OCI-LY3 (cell line): Measurements from ENCODE around the gene JPH3.

ENCODE experiments used
- H2AFZ ChIP-seq: fragments of 200-600, 300-600 bp; shearing (Covaris generic); 2 replicates; pipeline ENCODE4 v1.6.0; 2014; ENCODE audit warnings: antibody characterized with exemption, low read depth, low read length
- H3K27ac ChIP-seq: fragments of 200-600, 300-600 bp; sonication (generic); 2 replicates; pipeline ENCODE4 v1.5.1; 2014; ENCODE audit warnings: mild to moderate bottlenecking, low read length, moderate library complexity, mixed read lengths
- H3K27me3 ChIP-seq: fragments of 200-600, 300-600 bp; sonication (generic); 2 replicates; pipeline ENCODE4 v1.6.1; 2014; ENCODE audit warnings: low read depth, low read length, mixed read lengths
- H3K36me3 ChIP-seq: fragments of 200-600, 300-600 bp; sonication (generic); replicated peaks from 2 replicates; pipeline ENCODE3; 2014; ENCODE audit warnings: low read depth, low read length, mixed read lengths
- H3K4me1 ChIP-seq: fragments of 300-600, 200-600 bp; sonication (generic); 2 replicates; pipeline ENCODE4 v1.6.1; 2014; ENCODE audit warnings: low read length, mixed read lengths
- H3K4me2 ChIP-seq: fragments of 200-600, 300-600 bp; sonication (generic); 2 replicates; pipeline ENCODE4 v1.6.1; 2014; ENCODE audit warnings: low read length, mixed read lengths
- H3K4me3 ChIP-seq: fragments of 300-600, 200-600 bp; sonication (generic); 2 replicates; pipeline ENCODE4 v1.5.1; 2014; ENCODE audit warnings: antibody characterized with exemption, mild to moderate bottlenecking, low read length, moderate library complexity
- H3K79me2 ChIP-seq: fragments of 300-600, 200-600 bp; shearing (Covaris generic); 2 replicates; pipeline ENCODE4 v1.6.1; 2014; ENCODE audit warnings: mild to moderate bottlenecking, low read length, mixed read lengths
- H3K9ac ChIP-seq: fragments of 300-600, 200-600 bp; shearing (Covaris generic); 2 replicates; pipeline ENCODE4 v1.6.0; 2014; ENCODE audit warnings: mild to moderate bottlenecking, low read length, moderate library complexity
- H3K9me3 ChIP-seq: fragments of 200-600, 300-600 bp; shearing (Covaris generic); 2 replicates; pipeline ENCODE4 v1.6.1; 2014; ENCODE audit warnings: low read length, mixed read lengths; ENCODE audit not compliant: insufficient read depth
- H4K20me1 ChIP-seq: fragments of 200-600, 300-600 bp; sonication (generic); 2 replicates; pipeline ENCODE4 v1.6.1; 2016; ENCODE audit warnings: low read length, mixed read lengths; ENCODE audit not compliant: insufficient read depth
- EZH2phosphoT487 ChIP-seq: fragments of 200-600 bp; shearing (Covaris generic); IDR thresholded peaks from 2 replicates; pipeline ENCODE4 v1.6.1; 2018; ENCODE audit warnings: antibody characterized with exemption, mixed run types, low read depth
- TF ChIP-seq, protein P1 (sequence below): fragments of 200-600, 300-600 bp; sonication (generic); IDR thresholded peaks from 2 replicates; pipeline ENCODE4 v1.5.1; 2014; ENCODE audit warnings: antibody characterized with exemption, low read length, low read depth

Gene JPH3

DNA sequence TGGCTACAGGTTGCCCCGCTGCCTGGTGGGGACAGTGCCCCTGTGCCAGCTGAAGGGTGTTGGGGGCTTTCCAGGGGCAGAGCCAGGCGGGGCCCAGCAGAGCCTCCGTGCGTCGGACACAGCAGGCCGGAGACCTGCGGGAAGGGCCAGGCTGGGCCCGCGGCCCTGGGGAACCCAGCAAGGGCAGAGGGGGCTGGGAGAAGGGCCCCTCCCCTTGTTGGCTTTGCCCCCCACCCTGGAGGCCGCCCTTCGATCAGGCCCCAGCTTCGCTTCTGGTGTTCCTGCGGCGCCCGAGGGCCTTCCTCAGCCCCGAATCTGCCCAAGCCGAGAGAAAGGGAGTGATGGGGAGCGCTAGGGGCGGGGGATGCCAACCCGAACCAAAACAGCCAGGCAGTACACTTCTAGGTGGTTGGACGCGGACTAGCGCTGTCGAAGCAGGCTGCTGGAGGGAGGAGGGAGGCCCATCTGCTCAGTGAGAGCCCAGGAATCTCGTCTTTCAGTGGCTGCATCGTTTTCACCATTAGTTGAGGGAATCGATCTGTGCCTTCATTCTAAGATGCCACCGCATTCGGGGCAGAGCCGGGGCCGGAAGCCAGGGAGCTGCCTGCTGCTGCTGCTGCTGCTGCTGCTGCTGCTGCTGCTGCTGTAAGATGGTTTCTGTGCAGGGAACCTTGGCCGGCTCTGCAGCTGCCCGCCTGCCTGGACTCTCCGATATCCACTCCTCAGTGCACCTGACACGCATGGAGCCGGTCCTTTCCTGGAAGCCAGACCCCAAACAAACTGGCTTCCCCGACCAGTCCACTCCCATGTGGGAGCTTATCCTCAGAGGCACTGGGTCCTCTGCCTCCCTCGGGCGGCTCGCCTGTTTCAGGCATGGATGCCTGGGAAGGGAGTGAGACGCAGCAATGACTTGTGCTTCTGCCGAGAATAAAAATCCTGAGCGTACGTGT is 1.7 kb downstream of the JPH3 start:
- Histone ChIP-seq H3K9ac (no peak overlapping the region), H3K4me2 (no peak overlapping the region), H3K4me3 (no peak overlapping the region), H3K36me3 (no peaks in the 10 kb centered on the region), H3K27ac (no peak overlapping the region), H3K79me2 (no peaks in the 10 kb centered on the region), H3K4me1 (no peaks in the 10 kb centered on the region), H4K20me1 (peaks cover 3% of the 10 kb centered on the region; the same call in 1 of the 2 replicates), H3K27me3 (peaks cover 7% of the 10 kb centered on the region; the same call in 1 of the 2 replicates), H3K9me3 (no peaks in the 10 kb centered on the region), H2AFZ (no peak overlapping the region)
- TF ChIP-seq, protein P1, sequence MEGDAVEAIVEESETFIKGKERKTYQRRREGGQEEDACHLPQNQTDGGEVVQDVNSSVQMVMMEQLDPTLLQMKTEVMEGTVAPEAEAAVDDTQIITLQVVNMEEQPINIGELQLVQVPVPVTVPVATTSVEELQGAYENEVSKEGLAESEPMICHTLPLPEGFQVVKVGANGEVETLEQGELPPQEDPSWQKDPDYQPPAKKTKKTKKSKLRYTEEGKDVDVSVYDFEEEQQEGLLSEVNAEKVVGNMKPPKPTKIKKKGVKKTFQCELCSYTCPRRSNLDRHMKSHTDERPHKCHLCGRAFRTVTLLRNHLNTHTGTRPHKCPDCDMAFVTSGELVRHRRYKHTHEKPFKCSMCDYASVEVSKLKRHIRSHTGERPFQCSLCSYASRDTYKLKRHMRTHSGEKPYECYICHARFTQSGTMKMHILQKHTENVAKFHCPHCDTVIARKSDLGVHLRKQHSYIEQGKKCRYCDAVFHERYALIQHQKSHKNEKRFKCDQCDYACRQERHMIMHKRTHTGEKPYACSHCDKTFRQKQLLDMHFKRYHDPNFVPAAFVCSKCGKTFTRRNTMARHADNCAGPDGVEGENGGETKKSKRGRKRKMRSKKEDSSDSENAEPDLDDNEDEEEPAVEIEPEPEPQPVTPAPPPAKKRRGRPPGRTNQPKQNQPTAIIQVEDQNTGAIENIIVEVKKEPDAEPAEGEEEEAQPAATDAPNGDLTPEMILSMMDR: no peak
- no peak for TF ChIP-seq EZH2phosphoT487

DNA sequence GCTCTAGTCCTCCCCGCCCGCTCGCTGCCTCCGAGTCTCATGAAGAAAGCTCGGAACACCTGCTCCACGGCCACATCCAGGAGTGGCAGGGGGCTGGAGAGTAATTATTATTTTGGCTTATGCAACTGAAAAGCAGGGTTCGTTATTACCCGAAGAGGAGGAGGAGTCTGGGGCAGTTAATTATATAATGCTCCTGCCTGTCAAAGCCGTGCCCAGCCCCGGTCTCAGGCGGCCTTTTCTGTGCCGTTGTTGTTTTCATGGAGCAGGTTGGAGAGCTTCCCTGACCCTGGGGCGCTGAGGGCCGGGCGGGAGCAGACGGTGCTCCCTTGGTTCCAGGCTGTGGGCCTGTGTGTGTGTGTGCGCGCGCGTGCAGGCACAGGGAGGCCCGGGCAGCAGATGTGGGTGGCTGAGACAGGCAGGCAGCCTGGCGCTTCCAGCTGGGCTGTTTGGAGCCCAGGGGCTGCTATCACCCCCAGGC is 2.4 kb downstream of the JPH3 start:
- Histone ChIP-seq H3K27me3 (peaks cover 5% of the 10 kb centered on the region; the same call in 1 of the 2 replicates), H3K79me2 (no peaks in the 10 kb centered on the region), H3K9me3 (no peaks in the 10 kb centered on the region), H3K27ac (no peak overlapping the region), H3K36me3 (no peaks in the 10 kb centered on the region), H3K4me1 (no peaks in the 10 kb centered on the region), H3K4me3 (no peak overlapping the region), H3K9ac (no peak overlapping the region), H3K4me2 (no peak overlapping the region), H4K20me1 (peaks cover 3% of the 10 kb centered on the region; the same call in 1 of the 2 replicates), H2AFZ (no peak overlapping the region)
- TF ChIP-seq, protein P1: no peak
- no peak for TF ChIP-seq EZH2phosphoT487

DNA sequence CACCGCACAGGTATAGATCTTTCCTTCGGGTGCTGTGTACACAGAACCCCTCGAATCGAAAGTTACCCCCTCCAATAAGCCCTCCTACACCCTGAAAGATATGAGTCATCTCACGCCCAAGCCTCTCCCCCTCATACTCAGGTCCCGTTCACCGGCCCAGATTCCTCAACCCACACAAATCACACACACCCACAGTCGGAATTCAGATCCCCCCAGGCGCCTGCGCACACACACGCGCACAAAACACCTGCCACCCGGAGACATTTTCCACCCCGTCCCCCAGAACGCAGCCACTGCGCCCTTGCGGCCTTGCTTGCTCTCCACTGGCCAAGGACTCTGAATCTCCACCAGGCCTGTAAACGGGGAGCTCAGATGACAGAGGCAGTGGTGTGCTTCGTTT is 4.9 kb downstream of the JPH3 start:
- no peak overlapping the region for H3K4me3 ChIP-seq
- peaks cover 3% of the 10 kb centered on the region; the same call in 1 of the 2 replicates for H4K20me1 ChIP-seq
- no peaks in the 10 kb centered on the region for H3K79me2 ChIP-seq
- no peak overlapping the region for H2AFZ ChIP-seq
- no peaks in the 10 kb centered on the region for H3K9me3 ChIP-seq
- no peak overlapping the region for H3K4me2 ChIP-seq
- no peak overlapping the region for H3K9ac ChIP-seq
- no peaks in the 10 kb centered on the region for H3K36me3 ChIP-seq
- TF ChIP-seq, protein P1: no peak
- no peak for TF ChIP-seq EZH2phosphoT487
- no peaks in the 10 kb centered on the region for H3K4me1 ChIP-seq
- H3K27ac ChIP-seq: no peak overlapping the region
- H3K27me3 ChIP-seq: peaks cover 5% of the 10 kb centered on the region; the same call in 1 of the 2 replicates

DNA sequence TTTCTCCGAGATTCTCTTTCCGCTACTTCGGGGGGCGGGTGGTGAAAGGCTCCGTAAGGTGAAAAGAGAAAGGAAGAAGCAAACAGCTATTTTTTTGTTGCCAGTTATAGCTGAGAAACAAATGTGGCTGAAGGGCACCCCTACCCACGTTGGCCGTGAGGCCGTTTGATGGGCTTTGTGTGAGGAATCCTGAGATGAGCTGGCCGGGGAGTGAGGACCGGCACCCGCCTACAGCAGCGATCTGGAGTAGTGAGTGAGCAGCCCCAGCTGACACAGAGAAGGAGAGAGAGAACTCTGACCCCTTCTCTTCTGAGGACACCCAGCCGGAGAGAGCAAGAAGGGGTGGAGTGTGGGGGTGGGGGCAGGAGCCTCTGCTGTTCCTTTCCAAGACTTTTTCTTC is 5.6 kb downstream of the JPH3 start:
- H3K27me3 ChIP-seq: peaks cover 5% of the 10 kb centered on the region; the same call in 1 of the 2 replicates
- H4K20me1 ChIP-seq: peaks cover 3% of the 10 kb centered on the region; the same call in 1 of the 2 replicates
- no peak overlapping the region for H3K9ac ChIP-seq
- H3K79me2 ChIP-seq: no peaks in the 10 kb centered on the region
- no peak for TF ChIP-seq EZH2phosphoT487
- TF ChIP-seq, protein P1: no peak
- no peaks in the 10 kb centered on the region for H3K9me3 ChIP-seq
- no peak overlapping the region for H3K4me3 ChIP-seq
- H3K4me1 ChIP-seq: no peaks in the 10 kb centered on the region
- no peak overlapping the region for H3K27ac ChIP-seq
- H2AFZ ChIP-seq: no peak overlapping the region
- H3K36me3 ChIP-seq: no peaks in the 10 kb centered on the region
- H3K4me2 ChIP-seq: no peak overlapping the region
